GM21723 (cell line): ENCODE measurements around the gene NDUFB3.

Experiments used
- ATAC-seq: cut with Tn5 transposase; IDR thresholded peaks from one replicate; pipeline ENCODE4 v1.9.1; 2021; ENCODE audit warnings: mild to moderate bottlenecking, moderate library complexity; ENCODE audit not compliant: unreplicated experiment

The NDUFB3 gene

DNA sequence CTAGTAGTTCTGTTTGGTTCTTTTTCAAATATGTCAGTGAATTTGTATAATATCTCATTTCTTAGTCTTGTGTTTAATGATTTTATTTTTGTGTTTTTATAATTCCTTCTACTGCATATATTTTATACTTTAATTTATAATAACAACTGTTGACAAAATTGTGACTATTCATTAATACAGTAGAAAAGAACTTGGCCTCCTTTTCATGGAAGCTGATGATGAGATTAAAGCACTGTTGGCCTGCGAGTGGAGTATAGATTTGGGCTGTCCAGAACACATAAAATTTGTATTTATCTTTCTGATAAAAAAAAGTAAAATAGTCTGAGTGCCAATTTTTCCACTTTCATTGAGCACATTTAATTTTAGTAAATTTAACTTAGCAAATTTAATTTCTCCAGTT lies 56.2 kb downstream of the NDUFB3 start:
- ATAC-seq, result no peak

DNA sequence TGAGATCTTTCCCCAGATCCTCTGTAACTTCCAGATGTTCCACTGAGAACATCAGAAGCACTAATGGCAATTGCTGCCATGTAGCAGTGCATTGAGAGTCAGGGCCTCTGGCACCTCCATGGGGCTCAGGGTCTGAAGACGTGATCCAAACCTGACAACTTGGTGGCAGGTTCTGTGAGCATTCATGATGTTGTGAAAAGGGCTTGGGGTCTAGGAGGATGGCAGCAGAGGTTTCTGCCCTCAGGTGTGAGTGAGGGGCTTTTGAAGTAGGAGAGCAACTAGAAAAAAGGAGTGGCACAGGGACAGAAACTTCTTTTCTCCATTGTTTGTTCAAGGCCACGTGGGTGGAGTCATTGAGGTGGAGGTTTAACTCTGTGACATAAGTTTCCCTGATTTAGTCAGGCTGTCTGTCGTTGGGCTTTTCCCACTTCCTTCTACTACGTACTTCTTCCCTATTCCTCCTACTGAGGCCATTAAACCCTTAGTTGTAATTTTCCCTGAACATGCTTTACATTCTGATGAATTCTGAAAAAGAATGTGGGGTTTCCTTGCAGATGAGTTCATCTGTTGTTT lies 57.2 kb downstream of the NDUFB3 start:
- ATAC-seq, result no peak

DNA sequence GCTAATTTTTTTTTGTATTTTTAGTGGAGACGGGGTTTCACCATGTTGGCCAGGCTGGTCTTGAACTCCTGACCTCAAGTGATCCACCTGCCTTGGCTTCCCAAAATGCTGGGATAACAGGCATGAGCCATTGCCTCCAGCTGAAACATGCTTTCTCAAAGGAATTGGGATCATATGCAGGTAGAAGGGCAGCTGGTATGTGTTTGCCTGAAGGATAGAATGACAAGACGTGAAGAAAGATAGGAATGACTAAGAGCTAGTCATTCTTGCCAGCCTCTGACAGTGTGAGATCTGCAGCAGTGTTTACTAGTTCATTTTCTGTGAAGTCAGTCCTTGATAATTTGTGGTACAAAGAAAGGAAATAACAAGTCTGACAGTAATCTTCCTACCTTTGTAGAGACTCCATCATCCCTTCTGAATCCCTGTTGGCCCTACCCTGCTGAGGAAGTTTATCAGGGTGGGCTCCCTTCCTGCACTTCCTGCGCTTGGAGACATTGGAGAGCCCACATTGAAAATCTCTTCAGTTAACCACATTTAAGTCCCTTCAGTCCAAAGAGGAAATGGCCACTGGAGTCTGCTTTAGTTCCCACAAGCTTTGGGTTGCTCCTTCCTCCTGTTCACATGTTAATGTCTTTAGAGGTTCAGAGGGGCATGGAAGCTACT lies 58.9 kb downstream of the NDUFB3 start:
- ATAC-seq, result no peak

DNA sequence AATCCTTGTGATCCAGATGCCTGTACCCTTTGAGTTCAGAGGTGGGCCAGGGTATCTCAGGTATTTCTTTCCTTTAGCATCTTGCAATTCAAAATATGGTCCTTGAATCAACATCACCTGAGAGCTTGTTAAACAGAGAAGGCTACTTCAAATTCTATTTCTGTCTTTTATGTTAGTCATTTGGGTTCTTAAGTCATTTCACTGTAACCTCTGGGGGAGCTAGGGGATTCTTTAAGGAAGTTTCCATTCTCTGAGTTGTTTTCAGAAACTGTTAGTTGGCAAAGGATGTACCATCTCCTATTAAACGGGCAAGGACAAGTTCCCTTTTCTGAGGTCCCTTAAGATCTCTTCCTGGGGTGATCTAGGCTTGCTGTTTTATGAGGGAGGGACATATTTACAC lies 60.7 kb downstream of the NDUFB3 start:
- peak; percentile 31 for ATAC-seq
